NCI-H2196 treated with DMSO at 0.1 percent for 48 hours (cell line): ENCODE data around the gene ERC2.

Experiments
- DNase-seq: peaks from one replicate; lab custom pipeline; 2025; ENCODE audit not compliant: unreplicated experiment; lab: John Stamatoyannopoulos, UW

The ERC2 gene

DNA sequence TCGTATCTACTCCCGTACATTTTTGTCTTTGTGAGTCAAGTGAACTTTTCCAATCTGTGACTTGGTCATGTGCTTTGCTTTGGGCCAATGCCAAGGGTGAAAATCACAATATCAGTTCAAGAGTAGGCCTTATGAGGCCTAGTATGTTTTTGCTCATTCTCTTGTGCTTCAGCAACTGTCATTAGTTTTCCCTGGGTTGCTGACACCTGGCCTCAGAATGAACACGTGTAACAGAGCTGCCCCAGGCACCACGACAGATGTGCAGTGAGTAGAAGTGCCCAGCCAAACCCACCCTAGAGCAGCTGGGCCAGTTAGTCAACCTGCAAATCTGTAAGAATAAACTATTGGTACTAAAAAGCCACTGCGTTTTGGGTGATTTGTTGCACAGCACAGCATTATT, 520.9 kb downstream of the ERC2 start:
- no peak for DNase-seq

DNA sequence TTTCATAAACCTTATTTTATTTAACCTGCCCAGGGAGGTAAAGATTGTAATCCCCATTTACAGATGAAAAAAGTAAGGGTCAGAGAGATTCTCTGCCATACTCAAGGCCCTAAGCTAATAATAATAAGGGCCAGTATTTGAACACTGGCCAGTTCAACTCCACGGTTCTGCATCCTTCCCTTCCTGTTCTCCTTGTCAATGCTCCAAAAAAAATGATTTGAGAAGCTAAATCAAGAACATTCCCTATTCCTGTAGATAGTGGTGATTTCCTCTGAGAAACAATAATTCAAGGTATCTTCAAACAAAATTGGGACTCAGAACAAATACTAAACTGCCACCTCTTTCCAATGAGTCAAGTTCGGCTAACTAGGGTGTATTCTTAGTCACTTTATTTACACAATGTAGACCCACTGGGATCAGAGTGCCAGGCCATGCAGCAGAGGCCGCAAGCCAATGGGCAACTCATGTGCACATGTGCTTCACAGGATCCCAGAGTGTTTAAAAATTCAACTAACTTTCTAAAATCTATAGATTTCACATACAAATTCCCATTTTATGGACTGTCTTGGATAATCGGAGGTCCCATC, 521.6 kb downstream of the ERC2 start:
- DNase-seq = no peak

DNA sequence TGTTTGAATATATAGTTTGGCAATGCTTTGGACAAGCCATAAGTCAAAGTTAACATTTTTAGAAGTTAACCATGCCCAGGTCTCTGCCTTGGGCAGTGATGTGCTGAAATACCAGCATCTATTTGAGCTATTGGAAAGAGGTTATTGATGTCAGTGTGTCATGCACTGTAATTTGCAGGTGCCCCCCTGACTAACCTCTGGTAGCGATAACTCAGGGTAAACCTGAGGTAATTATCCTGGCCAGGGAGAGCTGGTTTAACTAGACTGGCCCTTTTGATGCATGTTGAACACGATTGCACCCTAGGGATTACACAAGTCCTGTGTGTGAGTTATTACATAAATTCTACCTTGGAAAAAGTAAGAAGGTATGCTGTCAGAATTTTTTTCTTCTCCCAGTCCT, 525.4 kb downstream of the ERC2 start:
- DNase-seq = no peak

DNA sequence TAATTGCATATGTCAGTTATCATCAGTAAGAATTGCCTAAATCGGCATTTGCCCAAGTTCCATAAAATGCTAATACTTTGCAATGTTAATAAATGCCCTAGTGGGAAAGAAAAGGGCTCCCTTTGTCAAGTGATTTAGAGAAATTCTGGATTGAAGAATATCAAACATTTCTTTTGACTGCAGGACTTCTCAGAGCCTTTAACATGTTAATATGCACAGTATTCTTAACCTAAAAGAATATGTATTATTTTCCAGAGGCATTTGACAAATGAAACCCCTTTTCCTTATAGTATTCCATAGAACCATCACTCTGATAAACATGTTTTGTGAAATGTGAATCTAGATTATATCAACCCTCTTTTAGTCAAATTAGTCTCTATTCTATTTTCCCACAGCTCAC, 529.0 kb downstream of the ERC2 start:
- DNase-seq = no peak

DNA sequence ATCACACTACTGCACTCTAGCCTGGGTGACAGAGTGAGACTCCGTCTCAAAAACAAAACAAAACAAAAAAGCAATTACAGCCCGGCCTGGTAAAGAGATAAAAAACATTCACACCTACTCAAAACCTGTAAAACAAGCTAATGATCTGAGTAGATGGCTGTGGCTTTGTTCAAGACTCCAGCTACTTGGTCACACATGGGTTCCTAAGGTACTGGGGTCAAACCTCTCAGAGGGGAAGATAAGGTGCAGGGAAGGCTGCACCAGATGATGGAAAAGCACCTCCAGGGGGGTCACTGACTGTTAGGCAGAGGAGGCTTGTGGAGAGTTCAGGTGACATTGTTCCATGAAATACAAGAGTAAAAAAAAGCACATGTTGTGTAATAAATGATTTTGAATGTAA, 531.0 kb downstream of the ERC2 start:
- DNase-seq = no peak

DNA sequence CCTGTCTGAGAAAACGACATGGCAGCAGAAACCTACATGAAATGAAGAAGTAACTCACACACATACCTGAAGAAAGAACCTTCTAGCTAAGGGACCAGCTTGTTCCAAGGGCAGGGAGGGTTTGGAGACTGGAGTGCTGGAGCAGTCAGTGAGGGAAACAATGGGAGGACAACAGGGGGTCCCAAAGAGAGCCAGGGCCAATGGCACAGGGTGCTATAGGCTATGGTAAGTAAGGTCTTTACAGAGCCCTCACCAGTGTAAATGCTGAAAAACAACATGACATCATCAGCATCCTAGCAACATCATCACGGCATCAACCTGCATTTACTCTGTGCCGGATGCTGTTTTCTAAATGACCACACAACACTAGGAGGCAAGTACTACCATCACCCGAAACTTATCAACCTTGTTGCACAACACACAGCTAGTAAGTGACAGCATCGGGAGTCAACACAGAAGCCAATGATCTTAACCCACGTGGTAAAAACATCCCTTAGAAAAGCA, 531.7 kb downstream of the ERC2 start:
- DNase-seq = no peak

DNA sequence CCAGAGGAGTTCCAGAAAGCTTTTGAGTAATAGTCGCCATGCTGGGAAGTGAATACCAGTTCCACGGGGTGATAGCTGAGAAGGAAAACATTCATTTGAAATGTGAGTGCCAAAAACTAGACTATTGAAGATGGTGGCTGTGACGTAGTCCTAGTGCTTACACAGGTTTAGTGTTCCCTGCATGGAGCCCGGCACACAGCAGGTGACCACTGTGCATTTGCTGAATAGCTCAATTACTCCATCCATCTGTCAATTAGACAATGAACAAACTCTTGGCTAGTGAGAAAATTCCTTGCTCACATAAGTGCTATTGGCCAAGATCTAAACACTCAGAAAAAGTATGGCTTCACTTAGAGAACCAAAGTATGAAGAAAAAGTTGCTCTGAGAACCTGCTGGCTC, 533.0 kb downstream of the ERC2 start:
- DNase-seq = peak; percentile 1

DNA sequence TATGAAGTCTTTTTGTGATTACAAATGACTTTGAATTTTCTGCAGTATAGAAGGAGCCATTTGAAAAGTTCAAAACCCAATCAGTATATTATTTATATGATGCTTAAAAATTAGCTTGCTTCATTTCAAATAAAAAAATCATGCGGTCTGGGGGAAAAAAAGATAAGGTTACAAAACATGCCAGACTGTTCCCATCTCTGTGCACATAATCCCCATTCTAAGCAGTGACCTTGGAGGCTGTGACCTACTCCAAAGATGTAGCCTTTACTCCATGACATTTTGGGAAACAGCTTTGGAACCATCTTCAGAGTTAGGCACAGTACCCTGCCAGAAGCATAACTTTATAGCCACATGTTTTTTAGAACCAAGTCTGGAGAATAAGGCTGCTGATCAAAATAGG, 533.5 kb downstream of the ERC2 start:
- no peak for DNase-seq

DNA sequence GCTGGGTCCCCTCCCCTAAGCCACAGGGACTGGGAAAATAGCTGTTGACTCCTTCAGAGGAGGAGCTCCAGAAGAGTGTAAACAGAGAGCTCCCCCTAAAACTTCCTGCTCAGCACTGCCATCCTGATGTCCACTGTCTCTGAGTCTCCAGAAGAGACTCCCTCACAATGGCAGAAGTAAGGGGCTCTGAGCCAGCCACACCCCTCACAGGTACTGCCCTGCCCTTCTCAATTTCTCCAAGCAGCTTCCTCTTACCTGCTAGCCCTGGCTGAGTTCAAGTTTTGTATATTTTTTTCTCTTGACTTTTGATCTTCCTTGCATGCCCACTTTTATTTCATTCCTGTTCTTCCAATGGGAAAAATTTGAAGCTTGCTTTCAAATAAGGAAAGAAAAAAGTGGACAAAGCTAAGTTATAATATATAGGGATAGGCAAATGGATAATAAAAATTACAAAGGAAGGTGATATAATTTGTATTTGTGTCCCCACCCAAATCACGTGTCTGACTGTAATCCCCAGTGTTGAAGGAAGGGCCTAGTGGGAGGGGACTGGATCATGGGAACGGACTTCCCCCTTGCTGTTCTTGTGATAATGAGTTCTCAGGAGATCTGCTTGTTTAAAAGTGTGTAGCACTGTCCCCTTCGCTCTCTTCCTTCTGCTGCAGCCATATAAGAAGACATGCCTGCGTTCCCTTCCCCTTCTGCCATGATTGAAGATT, 539.0 kb downstream of the ERC2 start:
- no peak for DNase-seq

DNA sequence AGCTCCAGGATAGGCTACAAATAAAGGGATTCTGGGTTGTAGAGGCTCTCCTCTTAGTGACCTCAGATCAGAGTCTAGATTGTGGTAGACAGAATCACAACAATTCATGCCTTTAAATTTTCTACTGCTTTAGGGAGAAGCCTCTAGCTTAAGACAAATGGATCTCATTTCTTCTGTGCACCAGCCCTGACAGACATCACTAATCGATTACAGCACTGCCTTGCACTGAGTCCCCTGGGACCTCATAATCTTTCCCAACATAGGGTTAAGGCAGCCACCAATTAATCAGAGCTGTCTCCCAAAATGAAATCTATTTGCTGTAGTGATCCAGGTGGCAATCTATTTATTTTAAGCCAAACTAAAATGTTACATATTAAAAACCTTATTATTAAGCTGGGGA, 544.6 kb downstream of the ERC2 start:
- no peak for DNase-seq

DNA sequence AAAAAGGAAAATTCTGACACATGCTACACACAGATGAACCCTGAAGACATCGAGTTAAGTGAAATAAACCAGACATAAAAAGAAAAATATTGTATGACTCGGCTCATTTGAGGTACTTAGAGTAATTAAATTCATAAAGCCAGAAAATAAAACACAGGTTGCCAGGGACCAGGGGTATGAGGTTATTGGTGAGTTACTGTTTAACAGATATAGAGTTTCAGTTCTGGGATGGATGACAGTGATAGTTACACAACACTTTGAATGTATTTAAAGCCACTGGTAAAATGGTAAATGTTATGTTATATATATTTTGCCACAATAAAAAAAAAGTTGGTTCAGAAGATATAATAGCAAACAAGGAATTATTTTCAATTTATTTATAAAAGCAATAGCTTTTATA, 545.1 kb downstream of the ERC2 start:
- no peak for DNase-seq

DNA sequence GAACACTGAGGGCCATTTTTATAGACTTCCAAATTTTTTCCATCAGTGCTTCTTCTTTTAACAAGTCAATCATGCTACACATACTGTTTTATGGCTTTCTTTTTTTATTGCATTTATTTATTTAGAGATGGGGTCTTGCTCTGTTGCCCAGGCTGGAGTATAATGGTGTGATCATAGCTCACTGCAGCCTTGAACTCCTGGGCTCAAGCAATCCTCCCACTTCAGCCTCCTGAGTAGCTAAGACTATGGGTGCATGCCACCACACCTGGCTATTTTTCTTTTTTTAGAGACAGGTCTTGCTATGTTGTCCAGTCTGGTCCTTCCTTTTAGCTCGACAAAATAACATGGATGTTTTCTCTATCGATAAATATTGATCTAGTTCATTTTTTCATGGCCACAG, 555.4 kb downstream of the ERC2 start:
- DNase-seq = no peak

DNA sequence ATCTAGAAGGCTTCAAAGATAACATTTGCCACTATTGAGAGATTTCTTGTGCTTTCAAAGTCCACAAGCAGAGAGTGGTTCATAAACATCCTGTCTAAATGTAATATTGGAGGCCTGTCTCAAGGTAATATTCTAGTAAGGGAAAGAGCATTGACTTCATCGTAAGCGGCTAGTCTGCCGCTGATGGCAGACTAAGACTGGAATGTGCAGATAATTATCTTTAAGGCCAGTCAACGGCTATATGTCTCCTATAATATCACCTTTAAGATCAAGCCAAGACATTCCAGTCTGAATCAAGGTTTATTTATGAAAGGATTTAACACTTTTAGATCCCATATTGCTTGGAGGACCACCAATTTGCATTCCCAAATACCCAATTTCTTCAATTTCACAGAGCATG, 557.0 kb downstream of the ERC2 start:
- no peak for DNase-seq

DNA sequence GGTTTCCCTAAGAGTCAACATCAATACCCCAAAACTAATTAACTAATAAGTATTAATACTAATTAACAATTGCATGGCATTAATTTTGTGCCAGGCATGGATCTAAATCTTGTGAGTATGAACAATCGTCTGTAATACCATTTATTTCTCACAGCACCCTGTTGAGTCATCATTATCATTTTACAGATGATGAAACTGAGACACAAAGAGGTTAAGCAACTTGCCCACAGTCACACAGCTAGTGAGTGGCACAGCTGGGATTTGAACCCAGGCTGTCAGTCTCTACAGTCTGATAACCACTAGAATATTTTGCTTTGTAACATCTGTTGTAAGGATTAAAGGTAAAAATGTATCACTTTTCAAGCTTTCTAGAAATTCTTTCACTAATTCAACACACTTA, 557.7 kb downstream of the ERC2 start:
- no peak for DNase-seq

DNA sequence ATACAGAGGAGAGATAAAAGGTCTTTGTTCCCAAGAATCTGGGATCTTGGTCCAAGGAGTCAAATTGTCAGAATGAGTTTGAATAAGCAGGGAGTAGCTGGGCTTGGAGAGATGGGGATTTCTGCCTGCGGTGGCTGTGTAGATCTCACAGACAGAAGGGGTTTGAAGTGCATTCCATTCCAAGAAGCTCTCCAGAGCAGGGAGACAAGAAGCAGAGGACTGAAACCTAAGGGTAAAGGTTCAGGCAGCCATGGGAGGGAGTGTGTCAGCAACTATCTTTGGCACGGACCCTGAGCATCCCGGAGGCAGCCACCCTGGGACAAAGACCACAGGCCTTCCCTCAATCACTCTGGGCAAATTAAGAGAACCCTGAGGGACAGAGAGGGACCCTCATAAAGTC, 558.9 kb downstream of the ERC2 start:
- DNase-seq = no peak

DNA sequence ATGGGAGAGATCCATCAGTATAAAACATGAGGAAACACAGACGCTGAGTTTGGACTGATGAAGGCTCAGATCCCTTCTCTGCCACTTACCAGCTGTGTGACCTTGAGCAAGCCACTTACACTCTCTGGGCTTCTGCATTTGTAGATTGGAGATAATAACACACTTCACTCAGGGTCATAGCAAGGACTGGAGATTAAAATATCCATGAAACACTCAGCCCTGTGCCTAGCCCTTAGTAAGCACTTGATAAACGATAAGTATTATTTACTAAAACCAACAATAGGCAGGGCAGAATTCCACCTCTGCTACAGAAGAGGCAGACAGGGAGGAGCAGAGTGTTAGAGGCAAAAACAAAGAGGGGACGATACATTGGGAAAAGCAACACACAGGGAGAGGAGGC, 560.7 kb downstream of the ERC2 start:
- no peak for DNase-seq

DNA sequence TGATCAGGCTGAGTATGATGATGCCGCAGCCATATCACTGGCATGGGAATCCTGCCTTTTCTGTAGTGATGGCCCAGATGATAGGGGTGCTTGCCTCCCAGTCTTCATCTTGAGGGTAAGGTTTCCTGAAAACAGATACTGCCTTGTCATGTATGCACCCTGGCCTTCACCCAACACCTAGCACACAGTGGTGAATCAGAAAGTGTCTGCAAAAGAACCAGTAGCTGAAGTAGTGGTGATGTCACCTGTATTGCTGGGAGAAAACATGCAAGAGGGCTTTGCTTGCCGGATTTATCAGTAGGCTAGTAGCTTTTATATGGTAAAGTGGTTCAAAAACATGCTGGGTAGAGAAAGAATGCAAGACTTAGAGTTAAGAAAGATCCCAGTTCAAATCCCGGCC, 561.4 kb downstream of the ERC2 start:
- DNase-seq = no peak

DNA sequence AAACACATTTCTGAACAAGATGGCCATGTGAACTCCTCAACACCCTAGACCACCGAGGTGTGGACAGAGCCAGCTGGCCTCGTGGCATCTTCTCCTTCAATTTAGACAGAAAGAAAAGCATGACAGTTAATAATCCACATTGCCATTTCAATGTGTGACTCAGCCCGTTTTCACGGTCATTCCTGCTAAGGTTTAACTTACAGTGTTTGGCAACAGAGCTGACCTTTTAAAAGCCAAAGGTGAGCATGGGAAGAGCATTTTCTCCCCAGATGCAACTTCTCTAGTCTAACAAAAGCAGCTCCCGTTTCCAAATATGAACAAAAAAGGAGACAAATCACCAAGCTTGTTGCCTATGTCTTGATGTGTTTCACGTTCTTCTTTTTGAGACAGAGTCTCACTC, 563.6 kb downstream of the ERC2 start:
- no peak for DNase-seq

DNA sequence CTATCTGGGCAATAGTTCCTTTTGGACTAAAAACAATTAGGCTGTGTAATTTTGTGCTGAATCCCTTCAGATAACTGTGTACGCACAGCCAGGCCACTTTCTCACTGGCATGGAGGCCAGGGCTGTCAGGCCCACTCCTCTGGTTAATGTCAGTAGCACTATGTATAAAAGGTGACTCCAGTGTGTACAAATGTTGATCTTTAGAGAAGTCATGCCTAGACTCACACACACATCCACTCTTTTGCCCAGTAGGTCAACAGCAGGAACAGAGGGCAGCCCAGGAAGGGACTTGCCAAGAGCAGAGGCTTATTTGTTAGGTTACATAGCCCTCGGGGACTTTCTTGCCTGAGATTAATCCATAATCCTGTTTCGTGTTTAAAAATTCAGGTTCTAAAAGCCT, 564.6 kb downstream of the ERC2 start:
- no peak for DNase-seq

DNA sequence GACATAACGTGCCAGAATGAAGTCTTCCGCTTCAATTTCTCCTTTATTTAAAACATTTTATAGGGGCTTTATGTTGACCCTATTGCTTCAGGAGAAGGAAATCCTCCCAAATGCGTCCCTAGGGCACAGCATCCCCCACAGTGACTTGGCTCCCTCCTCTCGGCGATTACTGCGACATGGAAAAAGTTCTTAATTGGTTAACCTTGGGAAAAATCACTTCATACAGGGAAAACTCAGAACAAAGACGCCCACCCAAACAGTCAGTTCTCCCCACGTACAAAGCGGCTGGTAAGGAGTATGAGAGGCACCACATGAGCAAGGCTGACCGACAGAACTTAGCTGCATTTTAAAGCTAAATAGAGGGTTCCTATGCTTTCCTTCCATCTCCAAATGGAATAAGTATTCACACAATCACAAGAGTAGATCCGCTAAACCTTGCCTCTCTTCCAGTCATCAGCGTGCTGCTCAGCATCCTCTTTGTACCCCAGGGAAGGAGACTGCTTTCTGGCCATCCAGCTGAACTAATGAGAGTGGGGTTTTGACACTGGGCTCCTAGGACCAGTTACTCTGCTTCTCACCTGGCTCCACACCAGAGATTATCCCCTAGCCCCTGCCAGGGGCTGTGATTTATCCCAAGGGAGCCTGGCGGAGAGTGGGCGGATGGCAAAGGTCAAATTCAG, 565.9 kb downstream of the ERC2 start:
- no peak for DNase-seq

DNA sequence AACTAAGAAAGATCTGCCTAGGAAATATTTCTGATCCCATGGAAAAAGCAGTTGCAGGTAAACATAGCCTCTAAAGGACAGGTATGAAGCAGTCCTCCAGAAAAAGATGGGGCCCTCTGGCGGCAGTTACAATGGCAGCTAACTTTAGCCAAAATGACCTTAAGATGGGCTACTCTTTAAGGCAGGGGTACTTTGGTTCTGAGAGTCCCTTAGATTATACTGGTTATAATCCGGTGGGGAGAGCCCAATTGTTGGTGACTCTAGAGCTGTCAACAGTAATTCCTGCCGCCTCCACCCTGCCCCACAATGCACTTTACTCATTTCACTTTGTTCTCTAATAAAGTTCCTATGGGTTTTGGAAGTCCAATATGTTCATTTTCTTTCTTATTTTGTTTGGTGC, 568.4 kb downstream of the ERC2 start:
- no peak for DNase-seq

DNA sequence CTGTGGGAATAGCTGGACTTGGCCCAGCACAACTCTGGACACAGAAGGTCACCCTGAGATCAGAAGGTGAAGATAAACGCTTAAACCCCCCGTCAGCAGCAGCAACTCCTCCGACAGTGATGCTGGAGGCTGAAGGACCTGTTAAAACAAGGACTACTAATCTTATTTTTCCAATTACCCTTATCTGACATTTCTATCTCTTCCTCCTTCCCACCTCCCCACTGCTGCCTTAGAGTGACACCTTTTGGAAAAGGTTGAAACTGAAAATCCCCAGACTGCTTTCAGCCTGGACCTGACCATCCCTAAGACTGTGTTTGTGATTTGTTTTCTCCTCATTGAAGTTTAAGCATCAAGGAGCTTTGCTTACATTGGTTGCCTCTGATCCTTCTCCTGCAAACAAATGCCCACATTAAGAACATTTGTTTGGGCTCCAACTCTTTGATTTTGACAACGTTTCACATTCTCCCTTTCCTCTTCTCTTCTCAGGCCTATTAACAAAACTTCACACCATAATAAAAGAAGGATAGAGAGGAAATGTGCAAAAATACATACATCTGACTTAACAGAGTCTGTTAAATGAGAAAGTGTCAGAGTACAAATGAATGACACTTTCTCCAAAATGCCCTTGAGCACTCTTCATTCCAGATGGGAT, 570.6 kb downstream of the ERC2 start:
- DNase-seq = no peak
